OCI-LY7 (cell line): ENCODE data around the gene GATAD2B. TPM values are rescaled to one million over a fixed set of nuclear protein-coding genes. Genes with fewer than 3 reads are reported as not detected.

Source experiments
- BruUV-seq: library from RNA; stranded (reverse); fragments of 400-500 nt; replicated peaks from 2 replicates; lab custom pipeline; 2021; lab: Mats Ljungman, UMichigan
- CTCF ChIA-PET: fragments of 300-600 bp; sonication (Branson Sonifier 250); formaldehyde crosslinking; loops from one replicate; lab custom pipeline; 2022; ENCODE audit warnings: antibody characterized with exemption; ENCODE audit not compliant: unreplicated experiment; lab: Charles Lee
- POLR2A ChIA-PET: fragments of 300-600 bp; sonication (Branson Sonifier 250); formaldehyde crosslinking; loops from one replicate; lab custom pipeline; 2022; ENCODE audit warnings: antibody characterized with exemption; lab: Charles Lee
- DNase-seq: peaks from one replicate; pipeline ENCODE4 v3.0.0-alpha.2; 2015; ENCODE audit warnings: low spot score
- H2AFZ ChIP-seq: fragments of 200-600 bp; sonication (generic), shearing (Covaris generic); 2 replicates; pipeline ENCODE4 v1.6.1; 2014; ENCODE audit warnings: mild to moderate bottlenecking, antibody characterized with exemption, low read length, moderate library complexity
- H3K27ac ChIP-seq: fragments of 200-600 bp; sonication (generic); 2 replicates; pipeline ENCODE4 v1.5.1; 2014; ENCODE audit warnings: mixed run types, low read depth, mild to moderate bottlenecking, moderate library complexity, low read length, inconsistent platforms; ENCODE audit not compliant: poor library complexity, severe bottlenecking
- H3K36me3 ChIP-seq: fragments of 200-600 bp; sonication (generic); 2 replicates; pipeline ENCODE4 v1.6.1; 2014; ENCODE audit warnings: mild to moderate bottlenecking, antibody characterized with exemption, low read length, moderate library complexity, mixed read lengths; ENCODE audit not compliant: insufficient read depth
- H3K4me1 ChIP-seq: fragments of 200-600 bp; sonication (generic); 2 replicates; pipeline ENCODE4 v1.5.1; 2014; ENCODE audit warnings: mild to moderate bottlenecking, low read length; ENCODE audit not compliant: insufficient read depth, poor library complexity, severe bottlenecking
- H3K4me2 ChIP-seq: fragments of 200-600 bp; sonication (generic); 2 replicates; pipeline ENCODE4 v1.6.1; 2014; ENCODE audit warnings: mild to moderate bottlenecking, low read length
- H3K4me3 ChIP-seq: fragments of 200-600 bp; sonication (generic); 2 replicates; pipeline ENCODE4 v1.5.1; 2014; ENCODE audit warnings: mild to moderate bottlenecking, low read depth, low read length; ENCODE audit not compliant: poor library complexity, severe bottlenecking
- H3K79me2 ChIP-seq: fragments of 200-600 bp; sonication (generic); 2 replicates; pipeline ENCODE4 v1.6.1; 2016; ENCODE audit warnings: low read depth, mild to moderate bottlenecking, low read length, moderate library complexity, mixed read lengths; ENCODE audit not compliant: insufficient read depth
- H3K9me2 ChIP-seq: fragments of 200-600 bp; sonication (generic); 2 replicates; pipeline ENCODE4 v1.6.1; 2016; ENCODE audit warnings: mild to moderate bottlenecking, low read length, mixed read lengths; ENCODE audit not compliant: insufficient read depth
- H3K9me3 ChIP-seq: fragments of 200-600 bp; sonication (generic); 2 replicates; pipeline ENCODE4 v1.6.1; 2014; ENCODE audit warnings: mild to moderate bottlenecking, mixed run types, low read length, mixed read lengths
- H4K20me1 ChIP-seq: fragments of 200-600 bp; sonication (generic); 2 replicates; pipeline ENCODE4 v1.6.1; 2014; ENCODE audit warnings: mild to moderate bottlenecking, antibody characterized with exemption, low read length, moderate library complexity, mixed read lengths; ENCODE audit not compliant: insufficient read depth
- CTCF ChIP-seq: fragments of 200-600 bp; sonication (generic); conservative IDR thresholded peaks from 2 replicates; pipeline ENCODE4 v1.5.1; 2014; ENCODE audit warnings: mild to moderate bottlenecking, antibody characterized with exemption, low read length, moderate library complexity, mixed read lengths
- EZH2phosphoT487 ChIP-seq: fragments of 200-600 bp; sonication (generic); IDR thresholded peaks from 2 replicates; pipeline ENCODE4 v1.6.1; 2018; ENCODE audit warnings: low read depth, borderline replicate concordance, mild to moderate bottlenecking, mixed run types, antibody characterized with exemption, low read length, moderate library complexity, mixed read lengths
- intact Hi-C: fragments of 100-400 bp; cut with micrococcal nuclease; formaldehyde crosslinking; loops from one replicate; pipeline ENCODE4 v1.10.0; 2022; ENCODE audit not compliant: unreplicated experiment
- total RNA-seq, 2 experiments: library from RNA; depleted of rRNA in 1 of 2; stranded (reverse); fragments of >200 nt in 1 of 2; shearing (Covaris generic) in 1 of 2; gene quantifications; 2 replicates each; pipeline ENCODE4 v1.2.3, GENCODE V29; 2014 to 2022

GATAD2B gene
- total RNA-seq, 2 experiments from 2014 or later: 11.2 to 65.2 TPM

- no peak for DNase-seq
- no peak overlapping the region for H3K4me3 ChIP-seq
- no peak overlapping the region for H3K4me2 ChIP-seq
- no peak overlapping the region for H2AFZ ChIP-seq
- POLR2A ChIA-PET: interaction anchor here (0.6 kb wide), 1 partner anchor 67 kb away, joined by 3 read pairs; no protein-coding TSS in a partner anchor
- TF ChIP-seq CTCF: no peak
- TF ChIP-seq EZH2phosphoT487: no peak
- no peak overlapping the region for H3K27ac ChIP-seq
- H4K20me1 ChIP-seq: no peaks in the 10 kb centered on the region
- H3K79me2 ChIP-seq: no peaks in the 10 kb centered on the region
- no peaks in the 10 kb centered on the region for H3K9me3 ChIP-seq
- H3K36me3 ChIP-seq: peaks cover 70% of the 10 kb centered on the region
- CTCF ChIA-PET: no interaction called here
- no peaks in the 10 kb centered on the region for H3K9me2 ChIP-seq
- intact Hi-C loops: no loop called here
- H3K4me1 ChIP-seq: peaks cover 22% of the 10 kb centered on the region
- no TSS peak for BruUV-seq
Observed at GRCh38 chr1:153771261-153771660, 151.5 kb downstream of the GATAD2B start.

GRCh38 chr1:153770797-153771196 is 152.0 kb downstream of the GATAD2B start:
- no peak overlapping the region for H2AFZ ChIP-seq
- POLR2A ChIA-PET: no interaction called here
- H3K36me3 ChIP-seq: peaks cover 71% of the 10 kb centered on the region
- H3K4me3 ChIP-seq: no peak overlapping the region
- H3K9me2 ChIP-seq: no peaks in the 10 kb centered on the region
- no peaks in the 10 kb centered on the region for H3K79me2 ChIP-seq
- no peaks in the 10 kb centered on the region for H4K20me1 ChIP-seq
- CTCF ChIA-PET: no interaction called here
- H3K4me2 ChIP-seq: no peak overlapping the region
- TF ChIP-seq EZH2phosphoT487: no peak
- peaks cover 17% of the 10 kb centered on the region for H3K4me1 ChIP-seq
- BruUV-seq: no TSS peak
- no peak overlapping the region for H3K27ac ChIP-seq
- no peaks in the 10 kb centered on the region for H3K9me3 ChIP-seq
- DNase-seq: peak; percentile 20
- intact Hi-C loops: no loop called here

GRCh38 chr1:153769221-153769620 is 153.6 kb downstream of the GATAD2B start:
- POLR2A ChIA-PET: interaction anchor here (0.5 to 0.6 kb wide), 2 partner anchors 31 to 1150 kb away, joined by 3 read pairs; no protein-coding TSS in a partner anchor
- DNase-seq: no peak
- Histone ChIP-seq H3K36me3 (peaks cover 83% of the 10 kb centered on the region), H3K4me3 (no peak overlapping the region), H2AFZ (no peak overlapping the region), H3K79me2 (no peaks in the 10 kb centered on the region), H3K27ac (no peak overlapping the region), H3K9me2 (no peaks in the 10 kb centered on the region), H3K4me2 (no peak overlapping the region), H4K20me1 (no peaks in the 10 kb centered on the region), H3K4me1 (peaks cover 10% of the 10 kb centered on the region), H3K9me3 (no peaks in the 10 kb centered on the region)
- BruUV-seq: no TSS peak
- intact Hi-C loops: no loop called here
- TF ChIP-seq CTCF (no peak), EZH2phosphoT487 (no peak)
- CTCF ChIA-PET: no interaction called here
